IPS DF 6.9 (cell line): ENCODE measurements around the gene KHSRP.

ENCODE experiments used
- DNase-seq: peaks from one replicate; pipeline ENCODE4 v3.0.0-alpha.2; 2013; ENCODE audit warnings: low read depth, low spot score
- H3K27ac ChIP-seq: one replicate; pipeline ENCODE4 v1.5.1; 2013; ENCODE audit warnings: low read length, control low read depth
- H3K27me3 ChIP-seq: 2 replicates; pipeline ENCODE4 v1.6.1; 2013; ENCODE audit warnings: mild to moderate bottlenecking, low read length; ENCODE audit not compliant: control insufficient read depth, insufficient read depth
- H3K36me3 ChIP-seq: 2 replicates; pipeline ENCODE4 v1.6.1; 2013; ENCODE audit warnings: low read length; ENCODE audit not compliant: control insufficient read depth, insufficient read depth
- H3K4me1 ChIP-seq: 2 replicates; pipeline ENCODE4 v1.6.1; 2013; ENCODE audit warnings: low read length; ENCODE audit not compliant: control insufficient read depth, insufficient read depth
- H3K4me3 ChIP-seq: 2 replicates; pipeline ENCODE4 v1.5.1; 2013; ENCODE audit warnings: mild to moderate bottlenecking, low read length
- H3K9me3 ChIP-seq: 2 replicates; pipeline ENCODE4 v1.6.1; 2013; ENCODE audit warnings: low read length, inconsistent platforms; ENCODE audit not compliant: control insufficient read depth, insufficient read depth
- WGBS: extraction: QIAGEN DNeasy Blood & Tissue Kit; methylation state at CpG from one replicate; pipeline ENCODE4 v1.1.7; 2013; ENCODE audit warnings: mixed read lengths, missing lambda C conversion rate; ENCODE audit not compliant: insufficient read length, insufficient coverage; 5-methylcytosine and 5-hydroxymethylcytosine counted together

KHSRP gene

DNA sequence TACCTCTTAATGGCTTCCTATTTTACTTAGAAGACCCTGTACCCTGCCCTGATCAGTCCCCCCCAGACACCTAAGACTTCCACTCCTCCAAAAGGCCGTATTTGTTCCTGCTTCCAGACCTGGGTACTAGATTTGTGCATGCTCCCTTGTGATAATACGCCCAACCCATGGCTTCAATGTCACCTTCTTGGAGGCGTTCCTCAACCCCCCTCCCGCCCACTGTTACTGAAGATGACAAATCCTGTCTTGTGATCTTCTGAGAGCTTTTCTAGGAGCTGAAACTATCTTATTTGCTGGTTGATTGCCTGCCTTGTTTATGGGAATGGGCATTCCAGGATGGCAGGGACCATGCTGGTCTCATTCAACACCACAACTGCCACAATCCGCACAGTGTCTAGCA, 25.6 kb upstream of the KHSRP start:
- no peak overlapping the region for H3K4me3 ChIP-seq
- peaks cover 2% of the 10 kb centered on the region; the same call in 1 of the 2 replicates for H3K9me3 ChIP-seq
- no CpG with 5 or more reads among the region's 5 CpGs for WGBS
- H3K27ac ChIP-seq: no peak overlapping the region
- DNase-seq: no peak
- no peaks in the 10 kb centered on the region for H3K27me3 ChIP-seq
- H3K36me3 ChIP-seq: peaks cover 9% of the 10 kb centered on the region
- no peaks in the 10 kb centered on the region for H3K4me1 ChIP-seq

- H3K36me3 ChIP-seq: no peaks in the 10 kb centered on the region; the same call in 1 of the 2 replicates
- DNase-seq: no peak
Measured at GRCh38 chr19:6448045-6448444, 23.4 kb upstream of the KHSRP start.

DNA sequence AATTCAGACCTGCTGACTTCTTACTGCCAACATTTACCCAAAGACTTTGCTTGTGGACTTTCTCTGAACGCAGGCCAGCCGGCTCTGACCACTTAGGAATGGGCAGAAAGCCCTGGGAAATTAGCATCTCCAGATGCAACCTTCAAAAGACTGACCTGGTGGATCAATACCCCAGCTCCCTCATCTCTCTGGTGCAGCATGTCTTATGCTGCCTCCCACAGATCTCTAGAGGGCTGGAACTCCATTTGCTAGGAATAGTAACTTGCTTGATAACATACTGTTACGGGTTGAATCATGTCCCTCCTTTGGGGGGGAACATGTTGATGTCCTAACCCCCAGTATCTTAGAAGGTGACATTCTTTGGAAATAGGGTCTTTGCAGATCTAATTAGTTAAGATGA, 21.8 kb upstream of the KHSRP start:
- Histone ChIP-seq H3K27ac (no peak overlapping the region), H3K4me3 (no peak overlapping the region), H3K36me3 (no peaks in the 10 kb centered on the region; the same call in 1 of the 2 replicates), H3K4me1 (no peaks in the 10 kb centered on the region), H3K9me3 (no peaks in the 10 kb centered on the region), H3K27me3 (no peaks in the 10 kb centered on the region)
- no peak for DNase-seq
- WGBS: no CpG with 5 or more reads among the region's 3 CpGs

More at GRCh38 chr19:6448045-6448444, 23.4 kb upstream of the KHSRP start:
- Histone ChIP-seq H3K4me3 (no peak overlapping the region), H3K9me3 (no peaks in the 10 kb centered on the region), H3K27me3 (no peaks in the 10 kb centered on the region), H3K4me1 (no peaks in the 10 kb centered on the region), H3K27ac (no peak overlapping the region)
- WGBS: no CpG with 5 or more reads among the region's 3 CpGs

DNA sequence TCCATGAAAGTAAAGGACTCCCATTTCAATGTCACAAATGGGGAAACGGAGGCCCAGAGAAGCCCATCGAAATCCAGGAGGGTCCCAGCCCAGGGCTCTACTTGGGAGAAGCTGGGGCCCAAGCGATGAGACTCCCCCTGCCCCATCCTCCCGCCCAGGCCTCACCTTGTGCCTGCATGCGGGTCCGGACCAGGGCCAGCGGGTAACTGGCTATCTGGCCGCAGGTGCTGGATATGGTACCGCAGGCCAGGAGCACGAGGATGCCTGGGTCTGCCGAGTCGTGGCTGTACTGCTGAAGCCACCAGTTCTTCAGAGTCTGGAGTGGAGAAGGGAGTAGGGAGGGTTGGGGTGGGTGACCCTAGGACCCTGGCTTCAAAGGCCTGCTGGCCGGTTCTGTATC, 19.4 kb upstream of the KHSRP start:
- no peaks in the 10 kb centered on the region for H3K4me1 ChIP-seq
- no peak for DNase-seq
- H3K4me3 ChIP-seq: no peak overlapping the region
- H3K9me3 ChIP-seq: no peaks in the 10 kb centered on the region
- no peaks in the 10 kb centered on the region for H3K27me3 ChIP-seq
- H3K27ac ChIP-seq: no peak overlapping the region
- H3K36me3 ChIP-seq: no peaks in the 10 kb centered on the region
- no CpG with 5 or more reads among the region's 13 CpGs for WGBS

DNA sequence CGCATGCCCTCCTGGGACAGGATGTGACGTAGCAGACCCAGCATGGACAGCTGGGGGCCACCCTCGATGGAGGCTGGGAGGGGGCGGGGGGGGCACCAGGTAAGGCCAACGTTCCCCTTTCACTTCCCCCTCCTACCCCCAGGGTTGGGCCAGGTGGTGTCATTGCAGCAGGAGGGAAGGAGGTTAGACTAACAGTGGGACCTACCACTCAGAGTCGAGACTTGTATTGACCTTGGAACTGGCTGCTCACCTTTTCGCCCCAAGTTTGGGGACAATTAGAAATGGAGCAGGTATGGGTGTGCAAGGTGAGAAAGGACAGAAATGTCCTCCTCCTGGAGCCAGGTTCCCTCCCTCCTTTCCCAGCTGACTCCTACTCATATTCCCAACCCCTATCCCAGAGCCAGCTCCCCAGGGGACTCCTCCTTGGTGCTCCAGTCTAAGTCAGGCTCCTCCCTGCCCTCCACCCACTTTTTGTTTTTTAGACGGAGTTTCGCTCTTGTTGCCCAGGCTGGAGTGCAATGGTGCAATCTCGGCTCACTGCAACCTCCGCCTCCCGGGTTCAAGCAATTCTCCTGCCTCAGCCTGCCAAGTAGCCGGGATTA, 17.6 kb upstream of the KHSRP start:
- no peak overlapping the region for H3K27ac ChIP-seq
- no peak for DNase-seq
- H3K4me3 ChIP-seq: no peak overlapping the region
- no peaks in the 10 kb centered on the region for H3K9me3 ChIP-seq
- WGBS: no CpG with 5 or more reads among the region's 13 CpGs
- H3K36me3 ChIP-seq: no peaks in the 10 kb centered on the region
- no peaks in the 10 kb centered on the region for H3K27me3 ChIP-seq
- H3K4me1 ChIP-seq: no peaks in the 10 kb centered on the region

GRCh38 chr19:6440905-6441304, 16.3 kb upstream of the KHSRP start:
- Histone ChIP-seq H3K4me3 (no peak overlapping the region), H3K36me3 (no peaks in the 10 kb centered on the region), H3K9me3 (peaks cover 1% of the 10 kb centered on the region; the same call in 1 of the 2 replicates), H3K4me1 (no peaks in the 10 kb centered on the region), H3K27ac (no peak overlapping the region), H3K27me3 (no peaks in the 10 kb centered on the region)
- no peak for DNase-seq
- no CpG with 5 or more reads among the region's 3 CpGs for WGBS

DNA sequence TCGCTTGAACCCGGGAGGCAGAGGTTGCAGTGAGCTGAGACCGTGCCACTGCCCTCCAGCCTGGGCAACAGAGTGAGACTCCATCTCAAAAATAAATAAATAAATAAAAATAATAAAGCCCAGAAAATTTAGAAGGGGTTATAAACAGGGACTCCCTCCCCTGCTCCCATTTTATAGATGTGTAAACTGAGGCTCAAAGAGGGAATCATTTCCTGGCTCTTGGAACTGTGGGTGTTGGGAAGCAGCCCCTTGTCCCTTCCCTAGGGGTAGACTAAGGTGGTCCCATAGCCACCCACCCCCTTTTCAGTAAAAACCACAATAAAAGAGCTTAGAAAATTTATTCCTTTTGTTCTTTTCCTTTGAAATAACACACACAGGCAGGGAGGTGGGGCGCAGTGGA, 15.1 kb upstream of the KHSRP start:
- DNase-seq: no peak
- Histone ChIP-seq H3K9me3 (peaks cover 1% of the 10 kb centered on the region; the same call in 1 of the 2 replicates), H3K27ac (no peak overlapping the region), H3K27me3 (no peaks in the 10 kb centered on the region), H3K4me1 (no peaks in the 10 kb centered on the region), H3K36me3 (no peaks in the 10 kb centered on the region), H3K4me3 (no peak overlapping the region)
- no CpG with 5 or more reads among the region's 4 CpGs for WGBS

- no peak for DNase-seq
- WGBS: no CpG with 5 or more reads among the region's 10 CpGs
- H3K27ac ChIP-seq: no peak within 1 kb of the TSS
- no peaks in the 10 kb centered on the region for H3K36me3 ChIP-seq
- peaks cover 1% of the 10 kb centered on the region; the same call in 1 of the 2 replicates for H3K9me3 ChIP-seq
- H3K4me3 ChIP-seq: no peak within 1 kb of the TSS
- no peaks in the 10 kb centered on the region for H3K4me1 ChIP-seq
- no peaks in the 10 kb centered on the region for H3K27me3 ChIP-seq
Measured at GRCh38 chr19:6433663-6434062, 9.1 kb upstream of the KHSRP start, which contains the start of gene SLC25A41. Gene SLC25A41, minus strand, starts transcription at chr19:6433763. Its CDS starts 70 bp downstream, at chr19:6433693.

DNA sequence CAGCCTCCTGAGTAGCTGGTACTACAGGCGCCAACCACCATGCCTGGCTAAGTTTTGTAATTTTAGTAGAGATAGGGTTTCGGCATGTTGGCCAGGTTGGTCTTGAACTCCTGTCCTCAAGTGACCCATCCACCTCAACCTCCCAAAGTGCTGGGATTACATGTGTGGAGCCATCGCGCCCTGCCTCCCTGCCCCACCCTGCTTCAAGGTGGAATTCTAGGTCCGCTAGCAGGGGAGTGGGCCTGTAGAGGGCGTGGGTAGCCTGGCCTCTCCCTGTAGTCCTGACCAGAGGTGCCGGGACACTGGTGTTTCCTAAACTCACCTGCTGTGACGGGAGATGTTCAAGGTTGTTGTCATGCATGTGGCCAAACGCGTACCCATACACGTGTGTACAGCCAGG, 8.6 kb upstream of the KHSRP start:
- Histone ChIP-seq H3K4me1 (no peaks in the 10 kb centered on the region), H3K27me3 (no peaks in the 10 kb centered on the region), H3K4me3 (no peak overlapping the region), H3K27ac (no peak overlapping the region), H3K36me3 (no peaks in the 10 kb centered on the region), H3K9me3 (peaks cover 1% of the 10 kb centered on the region; the same call in 1 of the 2 replicates)
- no CpG with 5 or more reads among the region's 11 CpGs for WGBS
- DNase-seq: no peak

DNA sequence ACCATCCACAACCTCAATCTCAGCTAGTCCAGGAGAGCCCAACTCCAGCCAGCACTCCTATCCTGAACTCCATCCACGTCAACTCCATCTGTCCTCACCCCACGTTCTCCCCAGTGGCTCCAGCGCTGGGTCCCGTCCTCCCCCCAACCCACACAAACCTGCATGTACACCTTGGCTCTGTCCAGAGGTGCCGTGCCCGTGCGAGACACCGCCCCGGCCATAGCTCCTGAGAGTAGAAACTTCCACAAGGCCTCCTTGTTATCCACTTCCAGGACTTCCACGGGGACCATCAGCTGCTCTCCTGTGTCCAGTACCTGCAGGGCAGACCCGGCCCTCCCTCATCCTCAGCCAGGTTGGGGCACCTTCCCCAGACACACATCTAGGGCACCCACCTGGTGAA, 7.3 kb upstream of the KHSRP start:
- no peak for DNase-seq
- H3K27me3 ChIP-seq: no peaks in the 10 kb centered on the region
- H3K27ac ChIP-seq: no peak overlapping the region
- H3K4me1 ChIP-seq: no peaks in the 10 kb centered on the region
- H3K36me3 ChIP-seq: no peaks in the 10 kb centered on the region
- no CpG with 5 or more reads among the region's 11 CpGs for whole genome bisulfite sequencing
- no peak overlapping the region for H3K4me3 ChIP-seq
- H3K9me3 ChIP-seq: peaks cover 1% of the 10 kb centered on the region; the same call in 1 of the 2 replicates
